Muscle layer of colon (tissue), 2 donors: ENCODE measurements around the gene AUTS2.

Experiments used
- H3K27ac ChIP-seq: one replicate; pipeline ENCODE4 v1.7.0; 2013; ENCODE audit warnings: low read depth, mild to moderate bottlenecking, low read length, moderate library complexity
- H3K27me3 ChIP-seq, 2 donors: one replicate each; pipeline ENCODE4 v1.7.0; 2013; ENCODE audit warnings: low read length in 2 of 2, mild to moderate bottlenecking in 2 of 2; ENCODE audit not compliant: insufficient read depth in 2 of 2, control insufficient read depth in 1 of 2
- H3K36me3 ChIP-seq: one replicate; pipeline ENCODE4 v1.7.0; 2013; ENCODE audit warnings: mild to moderate bottlenecking, low read length; ENCODE audit not compliant: insufficient read depth
- H3K4me1 ChIP-seq: one replicate; pipeline ENCODE4 v1.7.0; 2013; ENCODE audit warnings: mild to moderate bottlenecking, low read length; ENCODE audit not compliant: insufficient read depth
- H3K4me3 ChIP-seq, 2 donors: one replicate each; pipeline ENCODE4 v1.7.0; 2013; ENCODE audit warnings: low read length in 2 of 2, low read depth in 1 of 2, mild to moderate bottlenecking in 1 of 2, moderate library complexity in 1 of 2
- H3K9ac ChIP-seq: one replicate; pipeline ENCODE4 v1.7.0; 2013; ENCODE audit warnings: low read length
- H3K9me3 ChIP-seq: one replicate; pipeline ENCODE4 v1.7.0; 2013; ENCODE audit warnings: mild to moderate bottlenecking, low read length
- donor health status: abdominal sarcoma.
- donor health status: Adenocarcinoma of cecum.

The AUTS2 gene

GRCh38 chr7:70758646-70759045, 1160.4 kb downstream of the AUTS2 start:
- Histone ChIP-seq H3K36me3 (no peaks in the 10 kb centered on the region), H3K4me3 (no peak overlapping the region), H3K4me1 (no peaks in the 10 kb centered on the region), H3K9ac (no peak overlapping the region), H3K27me3 (no peaks in the 10 kb centered on the region), H3K9me3 (no peaks in the 10 kb centered on the region), H3K27ac (no peak overlapping the region)

- Histone ChIP-seq H3K9ac (no peak overlapping the region), H3K27ac (no peak overlapping the region), H3K36me3 (no peaks in the 10 kb centered on the region), H3K4me3 (no peak overlapping the region), H3K4me1 (no peaks in the 10 kb centered on the region), H3K9me3 (no peaks in the 10 kb centered on the region), H3K27me3 (no peaks in the 10 kb centered on the region)
These were observed 1161.4 kb downstream of the AUTS2 start for GRCh38 chr7:70759674-70760073.

GRCh38 chr7:70761711-70762328, 1163.5 kb downstream of the AUTS2 start:
- Histone ChIP-seq H3K4me1 (no peaks in the 10 kb centered on the region), H3K9me3 (no peaks in the 10 kb centered on the region), H3K4me3 (no peak overlapping the region), H3K27ac (no peak overlapping the region), H3K27me3 (no peaks in the 10 kb centered on the region), H3K36me3 (peaks cover 4% of the 10 kb centered on the region), H3K9ac (no peak overlapping the region)

GRCh38 chr7:70762696-70763095, 1164.4 kb downstream of the AUTS2 start:
- no peak overlapping the region for H3K4me3 ChIP-seq
- no peak overlapping the region for H3K9ac ChIP-seq
- H3K9me3 ChIP-seq = no peaks in the 10 kb centered on the region
- no peaks in the 10 kb centered on the region for H3K27me3 ChIP-seq
- H3K36me3 ChIP-seq = peaks cover 4% of the 10 kb centered on the region
- no peaks in the 10 kb centered on the region for H3K4me1 ChIP-seq
- H3K27ac ChIP-seq = no peak overlapping the region

GRCh38 chr7:70763961-70764691, 1165.9 kb downstream of the AUTS2 start:
- Histone ChIP-seq H3K36me3 (peaks cover 8% of the 10 kb centered on the region), H3K9me3 (no peaks in the 10 kb centered on the region), H3K27ac (no peak overlapping the region), H3K27me3 (no peaks in the 10 kb centered on the region), H3K9ac (no peak overlapping the region), H3K4me3 (no peak overlapping the region), H3K4me1 (no peaks in the 10 kb centered on the region)

GRCh38 chr7:70764701-70765208, 1166.5 kb downstream of the AUTS2 start:
- Histone ChIP-seq H3K4me3 (no peak overlapping the region), H3K27ac (no peak overlapping the region), H3K9ac (no peak overlapping the region), H3K27me3 (no peaks in the 10 kb centered on the region), H3K4me1 (no peaks in the 10 kb centered on the region), H3K36me3 (peaks cover 8% of the 10 kb centered on the region), H3K9me3 (no peaks in the 10 kb centered on the region)

- H3K27me3 ChIP-seq = no peaks in the 10 kb centered on the region
- H3K4me1 ChIP-seq = no peaks in the 10 kb centered on the region
- H3K36me3 ChIP-seq = peaks cover 8% of the 10 kb centered on the region
- no peak overlapping the region for H3K4me3 ChIP-seq
- no peak overlapping the region for H3K9ac ChIP-seq
- no peak overlapping the region for H3K27ac ChIP-seq
- H3K9me3 ChIP-seq = no peaks in the 10 kb centered on the region
These were observed 1167.4 kb downstream of the AUTS2 start for GRCh38 chr7:70765651-70766050.

GRCh38 chr7:70766109-70766508, 1167.8 kb downstream of the AUTS2 start:
- Histone ChIP-seq H3K27ac (no peak overlapping the region), H3K9ac (no peak overlapping the region), H3K36me3 (peaks cover 8% of the 10 kb centered on the region), H3K27me3 (no peaks in the 10 kb centered on the region), H3K9me3 (no peaks in the 10 kb centered on the region), H3K4me3 (no peak overlapping the region), H3K4me1 (no peaks in the 10 kb centered on the region)

GRCh38 chr7:70766694-70767093, 1168.4 kb downstream of the AUTS2 start:
- Histone ChIP-seq H3K4me3 (no peak overlapping the region), H3K9me3 (no peaks in the 10 kb centered on the region), H3K27ac (no peak overlapping the region), H3K4me1 (no peaks in the 10 kb centered on the region), H3K27me3 (no peaks in the 10 kb centered on the region), H3K9ac (no peak overlapping the region), H3K36me3 (peaks cover 8% of the 10 kb centered on the region)

GRCh38 chr7:70770154-70770553, 1171.9 kb downstream of the AUTS2 start:
- H3K9me3 ChIP-seq = no peaks in the 10 kb centered on the region
- H3K4me1 ChIP-seq = no peaks in the 10 kb centered on the region
- H3K9ac ChIP-seq = no peak overlapping the region
- H3K4me3 ChIP-seq = no peak overlapping the region
- H3K36me3 ChIP-seq = peaks cover 16% of the 10 kb centered on the region
- no peaks in the 10 kb centered on the region for H3K27me3 ChIP-seq
- no peak overlapping the region for H3K27ac ChIP-seq

- H3K9me3 ChIP-seq = no peaks in the 10 kb centered on the region
- no peak overlapping the region for H3K27ac ChIP-seq
- H3K9ac ChIP-seq = no peak overlapping the region
- peaks cover 11% of the 10 kb centered on the region for H3K36me3 ChIP-seq
- no peaks in the 10 kb centered on the region for H3K27me3 ChIP-seq
- no peaks in the 10 kb centered on the region for H3K4me1 ChIP-seq
- no peak overlapping the region for H3K4me3 ChIP-seq
These were observed 1173.2 kb downstream of the AUTS2 start for GRCh38 chr7:70771451-70771850.

- Histone ChIP-seq H3K9me3 (no peaks in the 10 kb centered on the region), H3K36me3 (peaks cover 15% of the 10 kb centered on the region), H3K4me3 (no peak overlapping the region), H3K9ac (no peak overlapping the region), H3K27me3 (no peaks in the 10 kb centered on the region), H3K27ac (no peak overlapping the region), H3K4me1 (no peaks in the 10 kb centered on the region)
These were observed 1174.6 kb downstream of the AUTS2 start for GRCh38 chr7:70772891-70773290.
